Measurements from ENCODE around the gene TRPV4. TPM values are rescaled to one million over a fixed set of nuclear protein-coding genes. Genes with fewer than 3 reads are reported as not detected.

TRPV4 gene
- polyA plus RNA-seq, 4 donors = 1.5 to 19.7 (median 10.0) TPM

- DNase-seq (ENCODE audit: low read depth in 4 of 4, low spot score in 3 of 4) = no peak
Measured at GRCh38 chr12:109829667-109830066, 3.5 kb downstream of the TRPV4 start.

GRCh38 chr12:109828754-109829511, 4.3 kb downstream of the TRPV4 start:
- DNase-seq (ENCODE audit: low read depth in 4 of 4, low spot score in 3 of 4) = no peak

DNA sequence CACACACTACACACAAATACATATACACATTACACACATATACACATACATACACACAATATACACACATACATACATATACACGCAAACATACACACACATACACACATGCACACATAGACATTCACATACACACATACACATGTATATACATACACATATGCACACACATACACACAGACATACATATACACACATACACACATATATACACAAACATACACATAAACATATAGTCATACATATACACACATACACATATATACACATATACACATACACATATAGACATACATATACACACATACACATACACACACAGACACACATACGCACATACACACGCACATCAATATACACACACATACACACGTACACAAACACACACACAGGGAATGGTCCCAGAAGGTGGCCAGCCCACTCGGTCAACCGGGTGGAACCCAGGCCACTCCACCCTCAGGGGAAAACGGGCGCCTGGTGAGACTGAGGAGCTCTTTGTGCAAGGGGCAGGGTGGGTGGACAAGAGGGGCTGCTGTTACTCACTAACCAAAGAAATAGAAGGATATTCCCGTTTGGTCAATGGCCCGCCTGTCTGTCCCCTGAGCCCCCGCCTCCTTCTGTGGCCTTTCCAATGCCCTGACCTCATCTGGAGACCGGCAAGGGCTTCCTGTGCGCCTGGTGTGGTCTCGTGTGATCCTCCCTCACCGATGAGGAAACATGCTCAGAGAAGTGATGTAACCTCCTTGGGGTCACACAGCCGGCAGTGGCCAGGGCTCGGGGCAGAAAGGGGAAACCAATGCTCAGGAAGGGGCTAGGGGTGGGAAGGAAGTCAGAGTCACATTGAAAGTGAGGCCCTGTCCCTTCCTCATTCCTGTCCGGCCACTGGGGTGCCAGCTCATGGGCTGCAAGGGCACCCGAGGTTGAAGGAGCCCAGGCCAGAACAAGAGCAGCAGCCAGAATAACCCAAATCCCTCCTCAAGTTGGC, 5.3 kb downstream of the TRPV4 start:
- DNase-seq (ENCODE audit: low read depth in 4 of 4, low spot score in 3 of 4) = no peak

- DNase-seq (ENCODE audit: low read depth in 4 of 4, low spot score in 3 of 4) = no peak
Measured at GRCh38 chr12:109827080-109827479, 6.1 kb downstream of the TRPV4 start.

GRCh38 chr12:109824731-109825130, 8.5 kb downstream of the TRPV4 start:
- no peak for DNase-seq (ENCODE audit: low read depth in 4 of 4, low spot score in 3 of 4)

GRCh38 chr12:109822951-109823411, 10.2 kb downstream of the TRPV4 start:
- DNase-seq (ENCODE audit: low read depth in 4 of 4, low spot score in 3 of 4) = no peak

DNA sequence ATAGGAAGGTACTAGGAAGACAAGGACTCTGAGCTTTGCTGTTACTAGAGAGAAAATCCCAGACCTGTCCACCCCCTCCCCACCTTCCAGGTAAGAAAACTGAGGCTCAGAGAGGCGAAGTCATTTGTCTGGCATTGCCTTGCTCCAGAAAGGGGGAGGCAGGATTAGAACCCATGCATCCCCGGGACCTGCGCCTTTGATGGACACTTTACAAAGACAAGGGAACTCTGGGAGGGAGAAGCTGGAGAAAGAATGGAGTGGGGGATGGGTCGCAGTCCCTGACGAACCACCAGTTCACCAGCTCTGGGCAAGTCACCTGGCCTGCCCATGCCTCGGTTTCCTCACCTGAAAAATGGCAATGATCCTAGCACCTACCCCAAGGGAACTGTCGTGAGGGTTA, 10.8 kb downstream of the TRPV4 start:
- no peak for DNase-seq (ENCODE audit: low read depth in 4 of 4, low spot score in 3 of 4)

GRCh38 chr12:109821968-109822367, 11.2 kb downstream of the TRPV4 start:
- no peak for DNase-seq (ENCODE audit: low read depth in 4 of 4, low spot score in 3 of 4)

DNA sequence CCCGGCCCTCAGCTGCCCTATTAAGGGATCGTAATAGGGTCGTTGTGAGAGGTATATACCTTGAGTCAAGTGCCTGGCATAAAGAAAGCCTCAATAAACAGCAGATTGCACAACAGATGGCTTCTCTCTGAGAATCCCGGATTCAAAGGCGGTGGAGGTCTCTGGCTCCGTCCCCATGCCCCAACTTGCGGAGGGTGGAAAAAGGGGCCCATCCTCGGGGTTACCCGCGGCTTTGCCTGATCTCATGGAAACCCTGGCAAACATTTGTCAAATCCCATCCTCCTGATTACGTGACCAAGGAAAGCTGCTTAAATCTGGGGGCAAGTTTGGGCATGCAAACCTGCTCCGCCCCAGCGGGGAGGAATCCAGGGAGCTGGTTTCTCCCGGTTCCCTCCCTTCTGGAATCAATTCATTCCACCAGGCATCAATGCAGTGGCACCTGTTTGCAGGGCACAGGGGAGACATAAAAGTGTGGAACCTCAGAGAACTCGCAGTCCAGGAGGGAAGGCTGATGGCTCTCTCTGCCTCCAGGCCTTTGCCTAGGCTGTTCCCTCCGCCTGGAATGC, 12.3 kb downstream of the TRPV4 start:
- DNase-seq (ENCODE audit: low read depth in 4 of 4, low spot score in 3 of 4) = no peak

DNA sequence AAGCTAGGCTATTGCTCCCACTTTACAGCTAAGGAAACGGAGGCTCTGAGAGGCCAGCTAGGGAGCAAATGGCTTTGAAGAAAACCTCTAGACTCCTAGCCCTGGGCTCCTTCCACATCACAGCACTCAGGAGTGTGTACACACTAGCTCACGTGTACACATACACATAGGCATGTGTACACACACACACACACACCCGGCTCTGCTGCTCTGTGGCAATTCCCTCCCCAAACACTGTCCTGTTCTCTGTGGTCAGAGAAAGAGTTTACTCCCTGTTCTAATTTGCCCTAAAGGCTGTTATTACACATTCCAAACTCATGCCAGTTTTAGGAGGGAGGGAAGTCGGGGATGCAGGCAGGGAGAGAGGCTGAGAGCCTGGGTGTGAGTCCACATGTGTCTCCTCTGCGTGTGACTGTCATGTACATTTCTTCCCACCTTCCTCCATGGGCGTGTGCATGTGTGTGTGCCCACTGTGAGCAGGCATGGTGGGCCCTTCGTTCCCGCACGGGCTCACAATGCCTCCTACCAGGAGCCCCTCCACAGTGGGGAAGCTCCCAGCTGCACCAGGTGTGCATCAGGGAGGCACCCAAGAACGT, 14.2 kb downstream of the TRPV4 start:
- no peak for DNase-seq (ENCODE audit: low read depth in 4 of 4, low spot score in 3 of 4)

DNA sequence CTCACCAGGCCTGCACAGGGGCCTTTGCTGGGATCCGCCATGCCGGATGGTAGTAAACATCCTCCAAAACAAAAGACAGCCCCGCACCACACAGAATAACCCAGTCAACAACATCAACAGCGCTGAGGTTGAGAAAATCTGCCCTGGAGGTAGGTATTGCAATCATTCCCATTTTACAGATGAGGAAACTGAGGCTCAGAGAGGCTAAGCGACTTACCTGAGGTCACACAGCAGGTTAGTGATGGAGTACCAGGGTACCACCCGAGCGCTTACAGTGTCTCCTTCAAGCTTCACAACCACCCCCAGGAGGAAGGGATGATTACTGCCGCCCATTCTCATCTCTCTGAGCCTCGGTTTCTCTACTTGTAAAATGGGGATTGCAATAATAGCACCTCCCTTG, 14.9 kb downstream of the TRPV4 start:
- DNase-seq (ENCODE audit: low read depth in 4 of 4, low spot score in 3 of 4) = no peak

DNA sequence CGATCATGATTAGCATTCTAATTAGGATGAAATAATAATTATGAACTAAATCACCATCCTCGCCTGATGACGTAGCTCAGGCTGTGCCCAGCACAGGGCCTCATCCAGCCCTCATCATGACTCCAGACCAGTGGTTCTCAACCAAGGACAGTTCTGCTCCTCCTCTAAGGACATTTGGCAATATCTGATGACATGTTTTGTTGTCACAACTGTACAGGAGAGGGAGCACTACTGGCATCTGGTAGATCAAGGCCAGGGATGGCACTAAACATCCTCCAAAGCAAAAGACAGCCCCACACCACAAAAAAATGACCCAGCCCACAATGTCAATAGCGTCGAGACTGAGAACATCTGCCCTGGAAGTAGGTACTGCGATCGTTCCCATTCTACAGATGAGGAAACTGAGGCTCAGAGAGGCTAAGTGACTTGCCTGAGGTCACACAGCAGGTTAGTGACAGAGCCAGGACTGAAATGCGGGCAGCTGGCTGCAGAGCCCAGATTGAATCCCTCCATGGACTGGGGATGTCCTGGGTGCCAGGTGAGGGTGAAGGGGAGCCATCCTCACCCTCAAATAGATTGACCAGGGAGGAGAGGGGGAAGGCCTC, 15.5 kb downstream of the TRPV4 start:
- no peak for DNase-seq (ENCODE audit: low read depth in 4 of 4, low spot score in 3 of 4)

DNA sequence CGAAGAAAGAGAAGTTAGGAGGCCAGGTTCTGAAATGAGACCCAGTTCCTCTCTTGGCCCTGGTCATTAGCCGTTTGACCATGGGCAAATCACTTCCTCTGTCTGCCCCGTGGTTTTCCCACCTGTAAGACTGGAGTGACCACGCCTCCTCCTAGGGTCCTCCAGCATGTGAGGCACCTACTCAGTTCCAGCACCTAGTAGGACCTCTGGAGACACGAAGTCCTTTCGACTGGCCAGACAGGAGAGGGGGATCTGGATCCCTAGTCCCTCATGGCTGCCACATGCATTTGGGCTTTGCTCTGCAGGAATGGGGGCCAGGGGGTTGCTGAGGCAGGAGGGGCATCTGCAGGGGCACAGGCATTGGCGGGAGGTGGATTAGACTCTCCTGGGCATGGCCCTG, 16.3 kb downstream of the TRPV4 start:
- no peak for DNase-seq (ENCODE audit: low read depth in 4 of 4, low spot score in 3 of 4)

DNA sequence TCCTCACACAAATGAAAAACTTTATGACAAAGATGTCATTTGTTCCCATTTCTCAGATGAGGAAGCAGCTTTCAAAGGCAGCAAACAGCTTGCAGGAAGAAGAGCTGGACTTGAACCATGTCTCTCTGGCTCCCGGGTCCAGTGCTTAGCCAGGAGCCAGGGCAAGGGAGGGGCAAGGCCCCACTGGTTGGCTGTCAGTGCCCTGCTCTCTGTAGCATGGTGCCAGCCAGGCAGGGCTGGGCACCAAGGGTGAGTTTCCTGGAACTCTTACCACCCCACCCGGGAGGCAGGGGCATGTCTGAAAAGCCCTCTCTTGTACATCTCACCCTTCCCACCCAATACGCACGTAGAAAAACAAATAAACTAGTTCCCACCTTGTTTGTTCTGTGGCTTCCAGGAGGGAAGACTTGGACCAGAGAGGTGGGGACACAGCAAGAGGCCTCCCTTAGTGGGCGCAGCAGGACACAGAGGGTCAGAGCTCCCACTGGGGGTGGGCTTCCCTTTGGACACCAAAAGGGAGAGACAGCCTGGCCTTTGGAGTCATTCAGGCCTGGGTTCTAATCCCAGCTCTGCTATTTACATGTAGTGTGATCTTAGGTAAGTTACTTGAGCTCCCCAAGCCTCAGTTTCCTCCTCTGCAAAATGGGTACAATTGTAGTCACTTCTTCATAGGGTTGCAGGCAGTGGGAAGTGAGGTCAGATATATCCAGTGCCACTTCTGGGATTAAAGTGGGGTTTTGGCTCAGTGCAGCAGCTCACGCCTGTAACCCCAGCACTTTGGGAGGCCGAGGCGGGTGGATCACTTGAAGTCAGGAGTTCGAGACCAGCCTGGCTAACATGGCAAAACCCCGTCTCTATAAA, 17.2 kb downstream of the TRPV4 start:
- DNase-seq (ENCODE audit: low read depth in 4 of 4, low spot score in 3 of 4) = no peak

DNA sequence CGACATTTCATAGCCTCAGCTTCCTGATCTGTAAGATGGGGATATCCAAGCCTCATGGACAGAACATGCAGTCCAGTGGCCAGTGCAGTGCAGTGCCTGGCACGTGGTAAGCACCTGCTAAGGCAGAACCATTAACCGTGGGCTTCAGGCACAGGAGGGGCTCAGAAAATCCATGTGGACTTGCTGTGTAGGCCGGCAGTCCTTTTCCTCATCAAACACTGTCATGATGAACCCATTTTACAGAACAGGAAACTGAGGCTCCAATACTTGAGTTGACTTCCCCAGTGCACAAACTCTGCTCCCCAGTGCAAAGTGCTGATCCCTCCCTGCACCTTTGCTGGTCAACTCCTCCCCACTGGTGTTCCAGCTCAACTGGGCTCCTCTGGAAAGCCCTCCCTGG, 18.0 kb downstream of the TRPV4 start:
- DNase-seq (ENCODE audit: low read depth in 4 of 4, low spot score in 3 of 4) = no peak

- no peak for DNase-seq (ENCODE audit: low read depth in 4 of 4, low spot score in 3 of 4)
Measured at GRCh38 chr12:109814600-109815150, 18.5 kb downstream of the TRPV4 start.

- DNase-seq (ENCODE audit: low read depth in 4 of 4, low spot score in 3 of 4) = no peak
Measured at GRCh38 chr12:109813810-109814416, 19.3 kb downstream of the TRPV4 start.

GRCh38 chr12:109811624-109811995, 21.6 kb downstream of the TRPV4 start:
- DNase-seq (ENCODE audit: low read depth in 4 of 4, low spot score in 3 of 4) = no peak
